Activated CD8-positive, alpha-beta memory T cell treated with anti-CD3 and anti-CD28 coated beads, Interleukin-2, amount 50 U/mL, for 4 hours (primary cell): ENCODE results near the gene ADD1.
A peak's percentile ranks its signal among the peaks of the same experiment; 100 is the strongest.

Experiments
- DNase-seq: peaks from one replicate; pipeline ENCODE4 v3.0.0-alpha.2; 2020

Gene ADD1

DNA sequence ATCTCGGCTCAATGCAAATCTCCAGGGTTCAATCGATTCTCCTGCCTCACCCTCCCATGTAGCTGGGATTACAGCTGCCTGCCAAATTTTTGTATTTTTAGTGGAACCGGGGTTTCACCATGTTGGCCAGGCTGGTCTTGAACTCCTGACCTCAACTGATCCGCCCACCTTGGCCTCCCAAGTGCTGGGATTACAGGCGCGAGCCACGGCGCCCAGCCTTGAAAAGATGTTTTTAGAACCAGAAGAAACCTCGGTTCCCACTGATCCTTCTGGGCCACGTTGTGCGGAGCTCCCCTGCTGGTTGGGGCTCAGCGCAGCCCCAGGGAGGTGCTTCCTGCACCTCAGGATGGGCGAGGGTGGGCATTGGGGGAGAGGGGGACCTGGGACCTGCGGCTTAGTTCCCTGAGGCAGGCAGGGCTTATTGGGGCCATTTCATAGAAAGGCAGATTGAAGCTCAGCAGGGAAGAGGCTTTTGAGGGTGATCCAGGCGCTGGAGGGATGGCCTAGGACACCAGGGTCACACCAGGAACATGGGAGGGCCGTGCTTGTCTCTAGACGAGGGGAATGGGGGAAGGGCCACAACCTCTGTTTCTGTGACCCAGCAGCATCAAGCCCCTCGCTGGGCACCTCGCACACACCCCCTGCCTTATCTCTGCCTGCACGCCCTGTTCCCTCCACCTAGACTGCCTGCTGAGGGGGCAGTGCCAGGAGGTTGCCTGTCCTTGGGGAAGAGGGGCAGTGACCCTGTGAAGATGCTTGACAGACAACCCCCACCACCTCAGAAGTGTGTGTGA, 6.3 kb upstream of the ADD1 start:
- DNase-seq, result no peak

DNA sequence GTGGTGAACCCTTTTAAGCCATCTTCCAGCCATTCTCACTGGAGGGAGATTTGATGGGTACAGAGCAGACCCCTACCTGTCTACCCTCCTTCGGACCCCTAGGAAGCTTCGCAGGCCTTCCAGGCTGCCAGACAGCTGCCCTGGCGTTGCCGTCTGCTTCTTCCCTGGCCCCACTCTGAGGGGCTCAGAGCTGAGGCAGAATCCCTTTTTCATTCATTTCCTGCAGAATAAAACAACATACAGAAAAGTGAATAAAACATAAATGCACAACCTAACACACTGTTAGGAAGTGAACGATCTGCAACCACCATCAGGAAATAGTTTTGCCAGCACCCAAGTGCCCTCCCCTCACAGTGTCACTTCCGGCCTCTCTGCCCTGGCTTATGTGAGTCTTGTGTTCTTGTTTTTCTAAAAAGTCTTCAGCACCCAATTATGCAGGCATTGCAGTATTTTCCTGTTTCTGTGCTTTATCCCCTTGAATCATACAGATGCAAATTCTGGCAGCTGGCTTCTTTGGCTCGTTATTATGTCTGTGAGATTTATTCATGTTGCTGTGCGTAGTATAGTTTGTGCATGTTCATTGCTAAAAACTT, 5.6 kb upstream of the ADD1 start:
- peak; percentile 69 for DNase-seq

DNA sequence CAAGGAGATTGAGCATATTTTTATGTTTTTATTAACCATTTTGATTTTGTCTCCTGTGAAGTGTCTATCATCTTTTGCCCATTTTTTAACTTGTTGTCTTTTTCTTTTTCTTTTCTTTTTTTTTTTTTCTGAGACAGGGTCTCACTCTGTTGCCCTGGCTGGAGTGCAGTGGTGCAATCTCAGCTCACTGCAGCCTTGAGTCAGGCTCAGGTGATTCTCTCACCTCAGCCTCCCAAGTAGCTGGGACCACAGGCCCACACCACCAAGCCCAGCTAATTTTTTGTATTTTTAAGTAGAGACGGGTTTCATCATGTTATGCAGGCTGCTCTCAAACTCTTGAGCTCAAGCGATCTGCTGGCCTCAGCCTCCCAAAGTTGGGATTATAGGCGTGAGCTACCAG, 4.6 kb upstream of the ADD1 start:
- no peak for DNase-seq

DNA sequence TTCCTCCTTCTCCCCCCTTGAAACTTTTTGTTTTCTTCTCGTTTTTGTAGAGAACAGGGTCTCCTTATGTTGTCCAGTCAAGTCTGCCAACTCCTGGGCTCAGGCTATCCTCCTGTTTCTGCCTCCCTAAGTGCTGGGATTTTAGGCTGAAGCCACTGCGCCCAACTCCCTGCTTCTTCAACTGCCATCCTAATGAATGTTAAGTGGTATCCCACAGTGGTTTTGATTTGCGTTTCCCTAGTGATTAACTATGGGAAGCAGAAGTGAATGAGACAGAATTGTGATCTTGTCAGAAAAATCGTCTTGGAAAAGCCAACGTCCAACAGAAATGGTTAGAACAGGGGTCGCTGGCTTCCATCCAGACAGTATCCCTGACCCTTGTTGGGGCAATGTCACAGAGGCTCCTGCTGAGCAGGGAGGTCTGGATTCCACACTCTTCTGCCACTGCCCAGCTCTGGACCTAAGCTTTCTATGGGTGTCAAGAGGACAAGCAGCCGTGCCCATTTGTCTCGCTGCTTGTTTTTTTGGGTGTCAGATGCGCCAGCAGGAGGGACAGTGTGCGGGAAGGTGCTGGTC, 869 bp upstream of the ADD1 start:
- DNase-seq, result no peak

DNA sequence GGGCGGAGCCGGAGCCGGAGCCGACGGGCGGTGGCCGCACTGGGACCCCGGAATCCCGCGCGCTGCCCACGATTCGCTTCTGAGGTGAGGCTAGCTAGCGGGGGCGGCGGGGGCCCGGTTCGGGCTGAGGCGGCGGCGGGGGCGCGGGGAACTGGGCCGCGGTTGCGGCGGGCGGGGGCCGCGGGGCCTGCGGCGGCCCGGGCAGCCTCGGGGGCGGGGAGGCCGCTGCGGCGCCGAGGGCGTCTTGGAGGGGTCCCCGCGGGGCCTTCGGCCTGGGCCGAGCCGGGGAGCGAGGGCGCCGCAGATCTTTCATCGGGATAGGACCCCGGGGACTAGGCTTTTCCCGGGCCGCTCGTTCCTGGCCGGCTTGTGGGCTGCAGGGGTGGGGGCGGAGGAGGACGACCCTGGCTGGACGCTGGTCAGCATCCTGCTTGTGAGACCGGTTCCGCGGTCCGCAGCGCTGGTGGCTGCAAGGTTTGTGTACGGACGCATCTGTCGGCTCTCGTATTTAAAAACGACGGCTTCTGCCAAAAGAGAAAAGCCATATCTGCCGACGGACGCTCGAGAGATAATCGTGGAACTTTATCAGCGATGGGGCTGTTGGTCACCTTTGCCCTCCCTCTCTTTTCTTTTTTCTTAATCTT, 419 bp downstream of the ADD1 start:
- no peak for DNase-seq

DNA sequence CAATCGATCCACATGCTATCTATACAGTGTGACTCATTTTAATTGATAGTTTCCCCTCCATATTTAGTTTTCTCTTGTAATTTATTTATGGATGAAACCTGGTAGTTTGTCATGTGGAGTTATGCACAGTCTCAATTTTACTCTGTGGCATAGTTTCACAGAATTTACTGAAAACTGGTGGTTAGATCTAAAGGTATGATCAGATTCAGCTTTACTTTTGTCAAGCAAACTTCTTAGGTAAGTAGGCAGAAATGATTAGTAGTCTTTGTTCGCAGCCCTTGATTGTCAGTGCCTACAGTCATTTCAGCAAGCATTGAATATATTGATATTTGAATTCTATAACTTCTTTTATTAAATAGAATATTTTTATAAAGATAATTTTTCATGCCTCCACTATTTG, 2.5 kb downstream of the ADD1 start:
- no peak for DNase-seq

DNA sequence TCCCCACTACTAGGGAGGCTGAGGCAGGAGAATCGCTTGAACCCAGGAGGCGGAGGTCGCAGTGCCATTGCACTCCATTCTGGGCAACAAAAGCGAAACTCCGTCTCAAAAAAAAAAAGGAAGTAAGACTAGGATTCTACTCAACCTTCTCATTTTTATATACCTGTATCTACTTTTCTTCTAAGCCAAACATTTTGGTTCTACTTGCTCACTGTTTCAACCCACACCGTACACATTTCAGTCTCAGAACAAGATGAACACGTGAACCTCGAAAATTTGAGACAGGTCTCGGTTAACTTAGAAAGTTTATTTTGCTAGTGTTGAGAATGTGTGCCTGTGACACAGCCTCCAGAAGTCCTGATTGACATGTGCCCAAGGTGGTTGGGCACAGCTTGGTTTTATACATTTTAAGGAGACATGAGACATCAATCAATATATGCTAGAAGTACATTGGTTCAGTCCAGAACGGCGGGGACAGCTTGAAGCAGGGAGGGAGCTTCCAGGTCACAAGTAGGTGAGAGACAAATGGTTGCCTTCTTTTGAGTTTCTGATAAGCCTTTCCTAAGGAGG, 3.7 kb downstream of the ADD1 start:
- DNase-seq, result no peak

DNA sequence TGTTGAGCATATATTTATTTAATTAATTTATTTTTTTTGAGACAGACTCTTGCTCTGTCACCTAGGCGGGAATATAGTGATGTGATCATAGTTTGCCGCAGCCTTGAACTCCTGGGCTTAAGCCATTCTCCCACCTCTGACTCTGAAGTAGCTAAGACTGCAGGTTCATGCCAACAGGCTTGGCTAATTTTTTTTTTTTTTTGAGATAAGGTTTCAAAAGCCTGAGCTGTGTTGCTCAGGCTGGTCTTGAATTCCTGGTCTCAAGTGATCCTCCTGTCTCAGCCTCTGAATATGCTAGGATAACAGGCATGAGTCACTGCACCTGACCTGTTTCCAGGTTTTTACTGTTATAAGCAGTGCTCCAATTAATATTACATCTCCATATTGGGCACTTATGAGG, 4.8 kb downstream of the ADD1 start:
- DNase-seq, result no peak

DNA sequence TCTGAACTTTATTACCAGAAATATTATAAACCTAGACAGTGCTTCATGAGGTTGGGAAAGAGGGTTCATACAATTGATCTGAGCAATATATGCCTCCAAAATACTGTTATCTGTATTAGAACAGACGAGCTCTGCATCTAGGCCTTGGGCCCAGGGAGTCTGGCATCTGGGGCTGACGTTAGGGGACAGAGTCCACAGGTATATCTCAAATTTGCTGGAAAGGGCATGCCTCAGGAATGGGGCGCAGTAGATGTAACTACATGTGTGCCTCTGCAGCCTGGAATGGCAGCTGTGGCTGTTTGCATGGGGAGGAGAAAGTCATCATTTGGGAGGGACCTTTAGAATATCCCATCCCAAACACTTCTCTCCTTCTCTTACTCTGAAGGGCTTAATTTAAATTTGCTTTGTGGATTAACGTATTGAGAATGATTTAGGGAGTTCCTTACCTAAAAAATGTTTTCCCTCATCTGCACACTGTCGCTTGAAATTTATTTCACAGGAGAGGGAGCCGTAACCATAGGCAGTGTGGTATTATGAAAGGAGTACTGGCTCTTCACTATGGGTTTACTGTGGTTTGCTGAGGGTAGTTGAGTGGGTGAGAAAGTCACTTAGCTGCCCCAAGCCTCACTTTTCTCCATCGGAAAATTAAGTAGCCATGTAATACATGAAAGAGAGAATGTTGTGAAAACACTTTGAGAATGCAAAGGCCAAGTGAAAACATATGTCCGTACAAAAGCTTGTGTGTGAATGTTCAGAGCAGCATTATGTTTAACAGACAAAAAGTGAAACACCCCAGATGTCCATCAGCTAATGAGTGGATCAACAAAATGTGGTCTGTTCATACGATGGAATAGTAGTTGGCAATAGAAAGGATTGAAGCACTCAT, 5.9 kb downstream of the ADD1 start:
- no peak for DNase-seq

DNA sequence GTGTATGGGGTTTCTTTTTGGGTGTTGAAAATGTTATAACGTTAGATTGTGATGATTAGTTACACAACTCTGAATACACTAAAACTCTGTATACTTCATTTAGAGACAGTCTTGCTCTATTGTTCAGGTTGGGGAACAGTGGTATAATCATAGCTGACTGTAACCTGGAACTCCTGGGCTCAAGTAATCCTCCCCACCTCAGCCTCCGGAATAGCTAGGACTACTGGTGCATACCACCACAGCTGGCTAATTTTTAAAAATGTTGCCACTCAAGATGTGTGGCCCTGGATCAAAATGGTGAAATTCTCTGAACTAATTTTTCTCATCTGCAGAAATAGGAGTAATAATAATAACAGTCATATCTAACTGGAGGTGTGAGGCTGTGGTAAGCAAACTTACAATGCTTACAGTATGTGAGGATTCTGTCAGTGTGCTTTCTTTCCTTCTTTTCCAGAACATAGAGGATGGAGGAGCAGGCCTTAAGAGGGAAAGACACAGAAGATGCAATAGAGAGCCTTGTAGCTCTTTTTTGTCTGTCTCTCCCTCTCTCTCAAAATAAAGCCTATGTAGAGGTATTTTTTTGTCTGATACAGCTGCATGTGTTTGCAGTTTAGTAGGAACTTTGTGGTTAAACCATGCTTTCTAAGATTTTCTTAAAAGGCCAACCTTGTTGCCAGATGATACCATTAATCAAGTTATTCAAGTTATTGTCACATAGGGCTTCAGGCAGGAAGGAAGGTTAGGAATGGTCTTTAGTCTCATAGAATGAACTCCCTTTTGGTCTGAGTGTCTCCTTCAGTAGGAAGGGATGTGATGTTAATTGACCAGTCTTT, 7.5 kb downstream of the ADD1 start:
- no peak for DNase-seq

DNA sequence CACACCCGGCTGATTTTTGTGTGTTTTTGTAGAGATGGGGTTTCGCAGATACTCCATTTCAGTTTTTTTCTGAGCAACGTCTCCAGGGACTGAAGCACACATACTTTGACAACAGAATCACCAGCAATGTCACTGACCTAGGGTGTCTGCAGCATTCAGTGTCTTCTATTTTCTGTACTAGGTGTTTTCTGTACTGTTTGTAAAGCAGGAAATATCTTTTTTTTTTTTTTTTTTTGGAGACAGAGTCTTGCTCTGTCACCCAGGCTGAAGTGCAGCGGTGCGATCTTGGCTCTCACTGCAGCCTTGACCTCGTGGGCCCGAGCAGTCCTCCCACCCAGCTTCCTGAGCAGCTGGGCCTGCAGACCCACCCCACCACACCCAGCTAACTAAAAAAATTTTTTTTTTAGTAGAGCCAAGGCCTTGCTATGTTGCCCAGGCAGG, 8.9 kb downstream of the ADD1 start:
- DNase-seq, result no peak

DNA sequence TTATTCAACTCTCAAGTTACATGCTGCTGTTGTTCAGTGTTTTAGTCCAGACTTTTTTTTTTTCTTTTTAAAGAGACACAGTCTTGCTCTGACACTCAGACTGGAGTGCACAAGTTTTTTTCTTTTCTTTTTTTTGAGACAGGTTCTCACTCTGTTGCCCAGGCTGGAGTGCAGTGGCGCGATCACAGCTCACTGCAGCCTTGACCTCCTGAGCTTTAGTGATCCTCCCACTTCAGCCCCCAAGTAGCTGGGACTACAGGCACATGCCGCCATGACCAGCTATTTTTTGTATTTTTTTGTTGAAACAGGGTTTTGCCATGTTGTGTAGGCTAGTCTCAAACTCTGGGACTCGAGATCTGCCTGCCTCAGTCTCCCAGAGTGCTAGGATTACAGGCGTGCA, 11.9 kb downstream of the ADD1 start:
- no peak for DNase-seq

DNA sequence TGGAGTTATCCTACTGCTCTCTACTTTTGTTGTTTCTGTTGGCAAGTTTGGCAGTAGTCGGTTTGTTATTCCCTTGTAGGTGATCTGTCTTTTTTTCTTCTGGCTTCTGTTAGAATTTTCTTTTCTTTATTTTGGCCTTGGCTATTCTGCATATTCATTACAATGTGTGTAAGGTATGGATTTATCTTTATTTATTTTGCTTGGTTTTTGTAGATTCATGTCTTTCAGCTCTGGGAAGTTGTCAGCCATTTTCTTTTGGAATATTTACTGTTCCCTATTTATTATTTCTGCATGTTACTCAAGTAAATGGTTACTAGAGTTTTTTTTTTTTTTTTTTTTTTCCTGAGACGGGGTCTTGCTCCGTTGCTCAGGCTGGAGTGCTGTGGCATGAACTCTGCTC, 12.6 kb downstream of the ADD1 start:
- DNase-seq, result no peak

DNA sequence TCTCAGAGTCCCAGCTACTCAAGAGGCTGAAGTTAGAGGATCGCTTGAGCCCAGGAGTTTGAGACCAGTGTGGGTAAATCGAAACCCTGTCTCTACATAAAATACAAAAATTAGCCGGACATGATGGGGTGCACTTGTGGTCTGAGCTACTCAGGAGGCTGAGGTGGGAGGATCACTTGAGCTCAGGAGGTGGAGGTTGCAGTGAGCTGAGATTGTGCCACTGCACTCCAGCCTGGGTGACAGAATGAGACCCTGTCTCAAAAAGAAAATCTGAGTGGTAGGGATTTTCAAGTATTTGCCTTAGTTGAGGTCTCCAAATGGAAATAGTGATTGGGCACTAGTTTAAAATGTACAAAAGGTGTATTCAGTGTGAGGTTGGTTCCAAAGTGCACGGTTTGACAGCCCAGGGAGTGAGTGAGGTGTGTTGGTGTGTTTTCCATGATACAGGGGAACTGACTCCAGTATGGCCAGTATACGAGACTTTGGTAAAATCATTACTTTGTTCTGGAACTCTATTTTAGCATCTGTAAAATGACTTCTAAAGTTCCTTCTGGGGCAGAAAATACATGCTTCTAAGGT, 13.8 kb downstream of the ADD1 start:
- no peak for DNase-seq

DNA sequence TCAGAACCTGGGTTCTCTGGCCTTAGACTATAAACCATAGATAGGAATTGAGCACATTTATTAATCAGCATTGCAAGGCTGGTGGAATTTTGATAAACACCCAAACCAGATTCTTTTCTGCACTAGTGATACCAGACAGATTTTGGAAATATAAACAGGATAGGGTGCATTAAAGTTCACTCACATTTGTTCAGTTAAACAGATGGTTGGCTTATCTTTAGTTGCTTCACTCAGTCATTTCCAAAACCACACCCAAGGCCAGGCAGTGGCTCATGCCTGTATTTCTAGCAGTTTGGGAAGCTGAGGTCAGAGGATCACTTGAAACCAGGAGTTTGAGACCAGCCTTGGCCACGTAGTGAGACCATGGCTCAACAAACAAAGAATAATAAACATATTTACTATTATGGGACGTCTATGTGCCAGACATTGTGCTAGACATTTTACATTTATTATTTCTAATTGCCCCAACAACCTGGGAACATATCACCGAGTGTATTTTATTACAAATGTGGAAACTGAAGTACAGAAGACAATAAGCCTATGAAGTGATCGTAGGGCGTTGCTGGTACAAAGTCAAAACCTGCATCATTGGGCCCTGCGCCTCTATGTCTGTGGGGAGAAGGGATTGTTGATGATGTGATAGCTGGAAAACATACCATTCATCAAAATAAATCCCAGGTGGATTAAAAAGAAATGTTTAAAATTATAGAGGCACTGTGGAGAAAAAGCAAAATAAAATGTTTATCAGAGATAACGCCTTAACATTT, 15.0 kb downstream of the ADD1 start:
- DNase-seq, result no peak

DNA sequence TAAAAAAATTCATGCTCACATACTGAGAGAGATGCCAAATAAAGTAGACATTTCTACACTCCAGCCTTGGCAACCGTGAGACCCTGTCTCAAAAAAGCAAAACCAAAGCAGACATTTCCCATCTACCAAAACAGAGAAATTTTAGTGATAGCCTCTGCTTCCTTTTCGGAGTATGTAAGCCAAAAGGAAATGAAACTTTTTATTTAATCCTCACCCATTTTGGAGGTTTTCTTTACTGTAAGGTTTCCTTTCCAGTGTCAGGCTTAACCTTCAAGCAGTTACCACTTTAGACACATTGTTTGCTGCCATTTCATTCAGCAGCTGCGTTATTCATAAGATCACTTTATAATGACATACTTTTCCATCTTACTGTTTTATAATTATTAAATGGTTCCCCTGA, 15.9 kb downstream of the ADD1 start:
- no peak for DNase-seq

DNA sequence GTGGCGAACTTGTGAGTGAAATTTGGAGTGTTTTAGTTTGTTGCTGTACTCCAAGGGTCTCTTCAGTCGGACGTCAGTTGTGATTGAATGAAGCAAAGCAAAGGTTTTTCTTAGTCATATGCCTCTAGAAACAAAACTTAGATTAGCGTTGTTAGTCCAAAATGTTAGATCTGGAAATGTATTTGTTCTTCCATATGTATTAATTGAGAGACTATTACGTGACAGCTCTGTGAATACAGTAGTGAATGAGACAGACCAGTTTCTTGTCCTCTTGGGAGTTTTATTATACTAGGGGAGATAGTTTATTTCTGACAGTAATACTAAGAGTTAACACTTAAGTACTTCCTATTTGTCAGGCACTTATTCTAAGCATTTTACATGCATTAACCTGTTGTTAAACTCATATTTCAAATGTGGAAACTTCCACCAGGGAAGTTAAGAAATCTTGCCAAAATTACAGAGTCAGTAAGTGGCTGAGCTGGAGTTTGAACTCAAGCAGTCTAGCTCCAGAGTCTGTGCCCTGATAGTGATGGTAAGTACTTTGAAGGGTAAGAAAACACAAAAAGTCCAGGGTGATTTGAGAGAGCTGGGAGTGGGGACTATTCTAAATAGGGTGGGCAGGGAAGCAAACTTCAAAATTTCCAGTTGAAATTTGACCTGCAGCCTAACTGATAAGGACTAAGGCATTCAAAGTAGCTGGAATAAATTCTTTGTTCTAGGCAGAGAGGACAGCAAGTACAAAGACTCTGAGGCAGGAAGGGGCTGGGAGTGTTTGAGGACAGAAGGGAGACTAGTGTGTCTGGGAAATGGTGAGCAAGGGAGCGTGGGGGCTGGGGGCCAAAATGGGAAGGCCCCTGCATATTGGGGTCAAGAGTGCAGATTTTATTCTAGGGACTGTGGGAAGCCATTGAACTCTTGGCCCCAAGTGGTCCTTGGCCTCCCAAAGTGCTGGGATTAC, 17.0 kb downstream of the ADD1 start:
- no peak for DNase-seq

DNA sequence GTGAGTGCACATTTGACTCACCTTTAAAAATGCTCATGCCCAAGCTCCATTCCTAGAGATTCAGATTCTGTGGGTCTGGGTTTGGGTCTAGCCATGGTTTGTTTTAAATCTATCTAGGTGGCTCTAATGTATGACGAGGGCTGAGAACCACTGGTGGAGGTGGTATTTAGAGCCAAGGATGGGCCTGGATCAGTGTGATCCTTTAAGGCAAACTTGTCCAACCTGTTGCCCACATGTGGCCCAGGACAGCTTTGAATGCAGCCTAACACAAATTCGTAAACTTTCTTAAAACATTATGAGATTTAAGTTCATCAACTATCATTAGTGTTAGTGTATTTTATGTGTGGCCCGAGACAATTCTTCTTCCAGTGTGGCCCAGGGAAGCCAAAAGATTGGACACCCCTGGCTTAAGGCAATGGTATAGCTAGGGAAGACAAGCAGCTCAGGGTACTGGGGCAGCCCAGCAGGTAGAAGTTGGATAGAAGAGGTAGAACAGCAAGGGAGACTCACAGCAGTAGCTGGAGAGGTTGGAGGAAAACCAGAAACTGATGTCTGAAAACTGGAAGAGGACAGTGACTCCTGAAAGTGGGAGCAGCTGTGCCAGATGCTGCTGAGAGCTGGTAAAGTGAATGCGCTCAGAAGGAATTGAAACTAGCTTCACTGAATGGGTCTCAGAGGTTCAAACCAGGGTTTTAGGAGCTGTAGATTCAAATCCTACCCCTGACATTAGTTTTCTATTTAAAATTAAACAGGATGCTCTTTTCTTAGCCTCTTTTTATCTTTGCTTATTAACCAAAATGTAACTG, 18.2 kb downstream of the ADD1 start:
- DNase-seq, result no peak
